WTC11 (cell line): ENCODE data around the gene PPP1R14B.

Experiments used
- CREB1 ChIP-seq: sonication (generic); formaldehyde crosslinking; IDR thresholded peaks from 2 replicates; pipeline ENCODE4 v1.8.0; 2023; ENCODE audit warnings: mild to moderate bottlenecking, missing genetic modification reagents
- NR2C2 ChIP-seq: sonication (generic); formaldehyde crosslinking; IDR thresholded peaks from 2 replicates; pipeline ENCODE4 v1.8.0; 2022; ENCODE audit warnings: mild to moderate bottlenecking, missing genetic modification reagents
- SMAD3 ChIP-seq: sonication (generic); formaldehyde crosslinking; IDR thresholded peaks from 2 replicates; pipeline ENCODE4 v1.8.0; 2022; ENCODE audit warnings: missing genetic modification reagents, mild to moderate bottlenecking, borderline replicate concordance
- TF ChIP-seq, protein P1 (sequence below): sonication (generic); formaldehyde crosslinking; IDR thresholded peaks from 2 replicates; pipeline ENCODE4 v1.8.0; 2022; ENCODE audit warnings: mild to moderate bottlenecking, missing genetic modification reagents
- TF ChIP-seq, protein P2 (sequence below): fragments of 200-600 bp; IDR thresholded peaks from 2 replicates; pipeline ENCODE4 v1.8.0; 2022; ENCODE audit warnings: antibody characterized with exemption
- TF ChIP-seq, protein P3 (sequence below): sonication (generic); formaldehyde crosslinking; IDR thresholded peaks from 2 replicates; pipeline ENCODE4 v1.8.1; 2023; ENCODE audit warnings: mild to moderate bottlenecking, missing genetic modification reagents, moderate library complexity

GRCh38 chr11:64202992-64203391 lies 43.8 kb downstream of the PPP1R14B start:
- TF ChIP-seq CREB1 (CRISPR knock-in tag) (no peak), NR2C2 (CRISPR knock-in tag) (no peak), SMAD3 (CRISPR knock-in tag) (no peak)
- TF ChIP-seq, protein P1, sequence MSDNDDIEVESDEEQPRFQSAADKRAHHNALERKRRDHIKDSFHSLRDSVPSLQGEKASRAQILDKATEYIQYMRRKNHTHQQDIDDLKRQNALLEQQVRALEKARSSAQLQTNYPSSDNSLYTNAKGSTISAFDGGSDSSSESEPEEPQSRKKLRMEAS = no peak
- TF ChIP-seq, protein P2, sequence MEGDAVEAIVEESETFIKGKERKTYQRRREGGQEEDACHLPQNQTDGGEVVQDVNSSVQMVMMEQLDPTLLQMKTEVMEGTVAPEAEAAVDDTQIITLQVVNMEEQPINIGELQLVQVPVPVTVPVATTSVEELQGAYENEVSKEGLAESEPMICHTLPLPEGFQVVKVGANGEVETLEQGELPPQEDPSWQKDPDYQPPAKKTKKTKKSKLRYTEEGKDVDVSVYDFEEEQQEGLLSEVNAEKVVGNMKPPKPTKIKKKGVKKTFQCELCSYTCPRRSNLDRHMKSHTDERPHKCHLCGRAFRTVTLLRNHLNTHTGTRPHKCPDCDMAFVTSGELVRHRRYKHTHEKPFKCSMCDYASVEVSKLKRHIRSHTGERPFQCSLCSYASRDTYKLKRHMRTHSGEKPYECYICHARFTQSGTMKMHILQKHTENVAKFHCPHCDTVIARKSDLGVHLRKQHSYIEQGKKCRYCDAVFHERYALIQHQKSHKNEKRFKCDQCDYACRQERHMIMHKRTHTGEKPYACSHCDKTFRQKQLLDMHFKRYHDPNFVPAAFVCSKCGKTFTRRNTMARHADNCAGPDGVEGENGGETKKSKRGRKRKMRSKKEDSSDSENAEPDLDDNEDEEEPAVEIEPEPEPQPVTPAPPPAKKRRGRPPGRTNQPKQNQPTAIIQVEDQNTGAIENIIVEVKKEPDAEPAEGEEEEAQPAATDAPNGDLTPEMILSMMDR = no peak
- TF ChIP-seq, protein P3, sequence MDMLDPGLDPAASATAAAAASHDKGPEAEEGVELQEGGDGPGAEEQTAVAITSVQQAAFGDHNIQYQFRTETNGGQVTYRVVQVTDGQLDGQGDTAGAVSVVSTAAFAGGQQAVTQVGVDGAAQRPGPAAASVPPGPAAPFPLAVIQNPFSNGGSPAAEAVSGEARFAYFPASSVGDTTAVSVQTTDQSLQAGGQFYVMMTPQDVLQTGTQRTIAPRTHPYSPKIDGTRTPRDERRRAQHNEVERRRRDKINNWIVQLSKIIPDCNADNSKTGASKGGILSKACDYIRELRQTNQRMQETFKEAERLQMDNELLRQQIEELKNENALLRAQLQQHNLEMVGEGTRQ = no peak
